Neural crest cell (in vitro differentiated cells): ENCODE data around the gene PLPP7. TPM values are rescaled to one million over a fixed set of nuclear protein-coding genes. Genes with fewer than 3 reads are reported as not detected.

Experiments used
- DNase-seq: peaks from one replicate; pipeline ENCODE4 v3.0.0; 2021; ENCODE audit warnings: low read depth, mixed read lengths, low spot score
- H3K27ac Mint-ChIP-seq: one replicate; pipeline ENCODE4 v1.8.0; 2021; ENCODE audit warnings: mild to moderate bottlenecking, mixed read lengths; ENCODE audit not compliant: unreplicated experiment
- H3K27me3 Mint-ChIP-seq: 2 replicates; pipeline ENCODE4 v1.8.0; 2021; ENCODE audit warnings: low read depth, mild to moderate bottlenecking, mixed read lengths
- H3K36me3 Mint-ChIP-seq: 2 replicates; pipeline ENCODE4 v1.8.0; 2021; ENCODE audit warnings: low read depth, mild to moderate bottlenecking, mixed read lengths
- H3K4me1 Mint-ChIP-seq: 2 replicates; pipeline ENCODE4 v1.8.0; 2021; ENCODE audit warnings: mixed read lengths
- H3K4me3 Mint-ChIP-seq: one replicate; pipeline ENCODE4 v1.8.0; 2021; ENCODE audit warnings: mild to moderate bottlenecking, mixed read lengths
- H3K9me3 Mint-ChIP-seq: 2 replicates; pipeline ENCODE4 v1.8.0; 2021; ENCODE audit warnings: mixed read lengths
- CTCF ChIP-seq: fragments of 200-600 bp; sonication (generic); conservative IDR thresholded peaks from 2 replicates; pipeline ENCODE4 v1.5.0; 2021; ENCODE audit warnings: antibody characterized with exemption, mild to moderate bottlenecking
- total RNA-seq: library from RNA; stranded (reverse); gene quantifications from 2 replicates; pipeline ENCODE4 v1.2.1, GENCODE V29; 2021

Gene PLPP7
- total RNA-seq, 1 donor from 2014 or later: 6.9 TPM

- TF ChIP-seq CTCF: no peak
- no peaks in the 10 kb centered on the region for H3K36me3 Mint-ChIP-seq
- peaks cover 9% of the 10 kb centered on the region for H3K4me1 Mint-ChIP-seq
- no peak overlapping the region for H3K4me3 Mint-ChIP-seq
- no peaks in the 10 kb centered on the region for H3K9me3 Mint-ChIP-seq
- no peaks in the 10 kb centered on the region for H3K27me3 Mint-ChIP-seq
- H3K27ac Mint-ChIP-seq: no peak overlapping the region
- no peak for DNase-seq
These were observed 7.5 kb downstream of the PLPP7 start for GRCh38 chr9:131296906-131297500.

- Mint-ChIP-seq H3K9me3 (no peaks in the 10 kb centered on the region), H3K36me3 (no peaks in the 10 kb centered on the region), H3K4me3 (no peak overlapping the region), H3K4me1 (peaks cover 9% of the 10 kb centered on the region), H3K27me3 (no peaks in the 10 kb centered on the region), H3K27ac (no peak overlapping the region)
- no peak for TF ChIP-seq CTCF
- DNase-seq: no peak
These were observed 8.4 kb downstream of the PLPP7 start for GRCh38 chr9:131297903-131298302.

- no peaks in the 10 kb centered on the region for H3K9me3 Mint-ChIP-seq
- H3K27ac Mint-ChIP-seq: no peak overlapping the region
- H3K4me3 Mint-ChIP-seq: no peak overlapping the region
- H3K36me3 Mint-ChIP-seq: no peaks in the 10 kb centered on the region
- H3K4me1 Mint-ChIP-seq: peaks cover 9% of the 10 kb centered on the region
- TF ChIP-seq CTCF: no peak
- DNase-seq: no peak
- no peaks in the 10 kb centered on the region for H3K27me3 Mint-ChIP-seq
These were observed 8.8 kb downstream of the PLPP7 start for GRCh38 chr9:131298341-131298740.

- H3K4me1 Mint-ChIP-seq: peaks cover 9% of the 10 kb centered on the region
- no peaks in the 10 kb centered on the region for H3K36me3 Mint-ChIP-seq
- H3K9me3 Mint-ChIP-seq: no peaks in the 10 kb centered on the region
- TF ChIP-seq CTCF: no peak
- H3K4me3 Mint-ChIP-seq: no peak overlapping the region
- no peak overlapping the region for H3K27ac Mint-ChIP-seq
- no peaks in the 10 kb centered on the region for H3K27me3 Mint-ChIP-seq
- DNase-seq: no peak
These were observed 9.3 kb downstream of the PLPP7 start for GRCh38 chr9:131298816-131299215.

- Mint-ChIP-seq H3K4me3 (no peak overlapping the region), H3K27ac (no peak overlapping the region), H3K9me3 (no peaks in the 10 kb centered on the region), H3K4me1 (peaks cover 9% of the 10 kb centered on the region), H3K27me3 (no peaks in the 10 kb centered on the region), H3K36me3 (no peaks in the 10 kb centered on the region)
- no peak for DNase-seq
- TF ChIP-seq CTCF: no peak
These were observed 9.9 kb downstream of the PLPP7 start for GRCh38 chr9:131299346-131299960.
